Stimulated activated CD4-positive, alpha-beta T cell treated with anti-CD3 and anti-CD28 coated beads, Interleukin-4, amount 100 ng/mL, for 24 hours (primary cell): ENCODE results near the gene POLR3E.

Experiments
- DNase-seq: peaks from one replicate; pipeline ENCODE4 v3.0.0-alpha.2; 2020

POLR3E gene

DNA sequence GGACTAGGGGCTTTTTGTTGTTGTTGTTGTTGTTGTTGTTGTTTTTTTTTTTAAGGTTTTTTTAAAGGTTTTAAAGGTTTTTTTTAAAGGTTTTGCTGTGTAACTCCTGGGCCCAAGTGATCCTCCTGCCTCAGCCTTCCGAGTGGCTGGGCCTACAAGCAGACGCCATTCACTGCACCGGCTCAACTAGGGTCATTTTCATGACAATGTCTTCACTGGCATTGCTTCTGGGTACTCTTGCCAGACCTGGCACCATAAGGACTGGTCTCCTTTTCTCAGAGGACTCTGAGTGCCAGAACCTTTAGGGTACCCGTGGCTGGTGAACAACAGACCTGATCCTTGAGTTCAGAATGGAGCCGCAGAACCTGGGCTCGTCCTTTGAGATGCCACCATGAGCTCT lies 20.4 kb downstream of the POLR3E start:
- DNase-seq = no peak

DNA sequence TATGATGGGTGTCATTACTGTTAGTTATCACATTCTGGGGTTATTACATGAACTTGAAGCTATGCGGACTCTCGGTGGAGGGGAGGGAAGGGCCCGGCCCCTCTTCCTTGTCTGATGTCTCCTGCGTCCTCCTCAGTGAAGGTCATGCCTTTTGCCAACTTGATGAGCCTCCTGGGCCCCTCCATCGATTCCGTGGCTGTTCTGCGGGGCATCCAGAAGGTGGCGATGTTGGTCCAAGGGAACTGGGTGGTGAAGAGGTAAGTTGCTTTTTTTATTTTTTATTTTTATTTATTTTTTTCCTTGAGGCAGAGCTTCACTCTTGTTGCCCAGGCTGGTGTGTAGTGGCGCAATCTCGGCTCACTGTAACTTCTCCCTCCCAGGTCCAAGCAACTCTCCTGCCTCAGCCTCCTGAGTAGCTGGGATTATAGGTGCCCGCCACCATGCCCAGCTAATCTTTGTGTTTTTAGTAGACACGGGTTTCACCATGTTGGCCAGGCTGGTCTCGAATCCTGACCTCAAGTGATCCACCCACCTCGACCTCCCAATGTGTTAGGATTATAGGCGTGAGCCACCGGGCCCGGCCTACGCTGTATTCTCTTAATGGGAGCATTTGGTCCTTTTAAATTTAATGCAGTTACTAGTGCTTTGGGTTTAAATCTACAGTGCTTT lies 21.6 kb downstream of the POLR3E start:
- peak; percentile 68 for DNase-seq

- DNase-seq = no peak
Measured at GRCh38 chr16:22320572-22321339, 23.5 kb downstream of the POLR3E start.

DNA sequence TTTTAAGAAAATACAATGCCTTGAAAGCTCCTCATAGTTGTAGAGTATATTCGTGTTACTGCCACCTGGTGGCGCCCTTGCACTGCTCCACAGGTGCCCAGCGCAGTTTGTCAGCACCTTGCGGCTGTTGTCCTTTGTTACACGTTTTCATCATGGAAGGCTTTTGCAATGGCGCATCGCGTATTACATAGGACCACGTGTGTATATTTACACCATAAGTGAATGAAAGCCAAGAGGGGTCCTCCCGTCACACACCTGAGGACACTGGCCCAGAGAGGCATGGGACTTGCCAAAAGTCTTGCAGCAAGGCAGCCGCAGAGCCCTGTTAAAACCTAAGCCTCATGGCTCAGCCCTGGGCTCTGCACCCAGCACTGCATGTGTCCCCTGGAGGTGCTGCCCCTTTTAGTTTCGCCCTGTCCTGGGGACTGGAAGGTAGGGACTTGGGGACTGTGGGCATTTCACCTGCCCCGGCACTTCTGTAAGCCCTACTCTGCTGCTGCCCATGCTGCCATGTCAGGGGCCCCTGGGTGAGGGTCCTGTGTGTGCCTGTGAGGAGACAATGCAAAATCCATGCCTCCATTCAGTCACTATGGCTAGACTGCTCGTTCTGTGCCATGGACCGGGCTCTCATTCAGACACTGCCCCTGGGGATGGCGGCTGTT lies 24.3 kb downstream of the POLR3E start:
- DNase-seq = peak; percentile 72

GRCh38 chr16:22322021-22322471 lies 24.8 kb downstream of the POLR3E start:
- DNase-seq = no peak

- no peak for DNase-seq
Measured at GRCh38 chr16:22322741-22323140, 25.5 kb downstream of the POLR3E start.

DNA sequence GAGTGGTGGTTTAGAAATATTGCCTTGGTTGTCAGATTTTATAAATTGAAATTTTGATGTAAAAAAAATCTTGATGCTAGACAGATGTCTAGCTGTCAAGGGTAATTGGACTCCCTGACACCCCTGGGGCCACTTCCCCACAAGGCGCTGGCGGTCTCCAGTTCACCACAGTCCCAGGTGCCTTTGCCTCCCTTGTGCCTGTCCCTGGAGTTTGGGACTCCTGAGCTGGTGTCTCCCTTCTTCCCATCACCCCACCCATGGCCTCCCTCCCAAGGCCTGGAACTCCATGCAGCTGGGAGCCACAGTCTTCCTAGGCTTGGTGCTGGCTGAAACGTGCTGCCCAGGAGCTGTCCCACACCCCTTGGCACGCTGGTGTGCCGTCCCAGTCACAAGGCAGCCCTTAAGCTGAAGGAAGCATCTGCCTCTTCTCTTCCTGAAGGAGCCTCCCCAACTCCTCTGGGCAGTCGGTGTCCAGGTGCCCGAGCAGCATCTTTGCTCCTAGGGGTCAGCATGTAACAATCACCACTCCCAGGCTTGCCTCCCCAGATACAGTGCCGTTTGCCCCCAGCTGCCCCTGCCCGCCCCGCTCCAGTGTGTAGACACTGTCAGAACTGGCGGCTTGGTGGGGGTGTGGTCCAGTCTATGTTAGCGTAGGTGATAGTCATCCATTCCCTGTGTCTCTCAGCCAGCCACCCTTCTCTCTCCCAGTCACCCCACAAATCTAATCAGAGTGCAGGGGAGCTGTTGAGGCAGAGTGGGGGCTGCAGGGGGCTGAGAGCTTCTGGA lies 26.2 kb downstream of the POLR3E start:
- no peak for DNase-seq

- DNase-seq = no peak
Measured at GRCh38 chr16:22323959-22324786, 27.0 kb downstream of the POLR3E start.

DNA sequence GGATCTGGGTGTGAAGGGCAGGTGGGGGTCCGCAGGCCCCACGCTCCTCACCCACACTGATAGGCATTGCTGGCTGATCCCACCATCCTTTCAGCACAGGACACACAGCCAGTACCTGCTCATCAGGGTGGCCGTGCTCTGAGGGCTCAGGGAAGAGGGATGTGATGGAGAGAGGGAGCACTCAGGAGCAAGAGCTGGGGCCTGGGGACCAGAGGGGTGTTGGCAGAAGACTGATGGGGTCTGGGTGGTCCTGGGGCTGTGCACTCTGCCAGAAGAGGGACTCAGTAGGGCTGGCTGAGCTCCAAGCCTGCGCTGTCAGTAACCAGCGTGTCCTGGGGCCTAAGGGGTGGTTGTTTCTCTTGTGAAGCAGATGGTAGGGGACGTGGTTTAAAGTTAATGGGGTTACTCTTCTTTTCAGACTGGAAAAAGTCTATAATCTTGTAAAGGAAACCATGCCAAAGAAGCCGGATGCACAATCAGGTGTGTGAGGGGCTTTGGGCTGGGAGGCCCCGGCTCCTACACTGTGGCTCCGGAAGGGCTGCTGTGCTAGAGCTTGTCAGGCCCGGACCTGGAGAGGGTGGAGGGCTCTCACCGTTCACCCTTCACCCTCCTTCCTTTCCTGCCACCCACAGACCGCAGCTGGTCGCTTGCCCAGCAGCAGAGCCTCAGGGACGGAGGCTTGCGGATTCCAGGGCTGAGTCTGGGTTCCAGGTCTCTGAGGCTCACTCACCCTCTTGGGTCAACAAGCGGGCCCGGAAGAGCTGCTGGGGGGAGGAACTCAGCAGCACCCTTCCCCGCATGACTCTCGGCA lies 27.8 kb downstream of the POLR3E start:
- no peak for DNase-seq

GRCh38 chr16:22325598-22326368 lies 28.6 kb downstream of the POLR3E start:
- no peak for DNase-seq

GRCh38 chr16:22326369-22326652 lies 29.1 kb downstream of the POLR3E start:
- DNase-seq = no peak

DNA sequence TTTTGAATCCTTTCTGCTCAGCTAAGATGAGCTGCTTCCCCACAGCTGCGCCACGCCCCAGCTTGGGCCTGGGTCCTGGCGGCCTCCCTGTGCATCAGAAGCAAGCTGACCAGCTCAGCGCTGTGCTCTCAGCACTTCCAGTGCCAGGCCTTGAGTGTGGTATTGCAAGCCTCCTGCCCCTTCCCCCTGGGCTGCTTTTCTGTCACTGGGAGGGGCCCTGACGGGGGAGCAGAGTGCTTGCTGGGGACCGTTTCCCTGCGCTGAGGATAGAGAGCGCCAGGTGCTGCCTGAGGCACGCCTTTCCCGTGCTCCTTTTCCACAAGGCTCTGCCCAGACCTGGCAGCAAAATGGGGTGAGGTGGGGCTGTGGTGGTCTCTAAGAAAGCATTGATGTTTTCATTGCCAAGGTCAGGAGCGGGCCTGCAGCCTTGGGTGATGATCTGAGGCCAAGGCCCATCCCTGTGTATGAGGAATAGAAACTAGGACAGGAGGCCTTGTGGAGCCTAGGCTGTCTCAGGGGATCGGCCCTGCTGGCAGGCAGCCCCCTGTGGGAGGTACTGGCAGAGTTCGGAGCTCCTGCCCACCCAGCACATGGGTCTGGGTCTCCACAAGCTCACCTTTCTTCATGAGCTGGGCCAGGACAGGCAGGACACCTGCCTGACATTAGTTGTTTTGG lies 29.7 kb downstream of the POLR3E start:
- DNase-seq = no peak

- no peak for DNase-seq
Measured at GRCh38 chr16:22327446-22327775, 30.2 kb downstream of the POLR3E start.

DNA sequence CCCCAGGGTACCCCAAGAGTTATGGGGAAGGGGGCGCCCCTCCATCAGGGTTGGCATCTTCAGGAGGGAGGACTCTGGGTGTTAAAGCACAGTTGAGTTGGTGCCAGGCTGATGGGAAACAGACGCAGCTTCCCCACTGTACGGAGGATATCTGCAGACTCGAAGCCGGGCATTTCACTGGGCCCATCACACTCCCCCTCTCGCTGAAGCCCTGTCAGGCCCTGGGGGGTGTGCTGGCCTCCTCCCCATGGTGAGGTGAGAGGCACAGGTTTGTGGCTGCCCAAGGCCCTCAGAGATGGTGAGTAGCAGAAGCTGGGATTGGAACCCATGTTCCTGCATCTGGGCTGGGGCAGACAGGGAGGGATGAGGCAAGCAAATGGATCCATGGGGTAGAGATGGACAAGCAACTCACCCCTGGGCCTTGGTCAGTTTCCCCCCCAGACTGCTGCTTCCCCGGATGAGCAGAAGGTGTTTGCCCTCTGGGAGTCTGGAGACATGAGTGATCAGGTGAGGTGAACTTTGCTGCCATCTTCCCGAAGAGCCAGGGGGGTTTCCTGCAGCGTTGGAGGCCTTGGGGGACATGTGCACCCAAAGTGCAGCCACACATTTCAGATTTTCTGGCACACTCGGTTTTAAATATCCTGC lies 31.0 kb downstream of the POLR3E start:
- DNase-seq = no peak

GRCh38 chr16:22329199-22329695 lies 32.0 kb downstream of the POLR3E start:
- no peak for DNase-seq

DNA sequence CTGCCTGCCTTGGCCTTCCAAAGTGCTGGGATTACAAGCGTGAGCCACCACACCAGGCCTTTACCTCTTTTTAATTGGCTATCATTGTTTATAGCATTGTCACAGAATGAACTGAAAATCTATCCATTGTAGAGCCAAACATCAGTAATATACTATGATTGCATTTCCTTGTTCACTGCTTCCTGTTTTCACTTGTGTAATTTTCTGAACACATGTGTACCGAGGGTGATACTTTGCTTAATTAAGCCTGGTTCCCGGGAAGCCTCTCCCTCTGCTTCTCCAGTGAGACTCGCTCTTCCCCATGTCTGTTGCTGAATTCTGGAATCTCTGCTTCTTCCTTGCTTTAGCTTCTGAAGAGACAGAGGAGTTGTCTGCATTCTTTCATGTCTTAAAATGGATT lies 33.1 kb downstream of the POLR3E start:
- DNase-seq = no peak

DNA sequence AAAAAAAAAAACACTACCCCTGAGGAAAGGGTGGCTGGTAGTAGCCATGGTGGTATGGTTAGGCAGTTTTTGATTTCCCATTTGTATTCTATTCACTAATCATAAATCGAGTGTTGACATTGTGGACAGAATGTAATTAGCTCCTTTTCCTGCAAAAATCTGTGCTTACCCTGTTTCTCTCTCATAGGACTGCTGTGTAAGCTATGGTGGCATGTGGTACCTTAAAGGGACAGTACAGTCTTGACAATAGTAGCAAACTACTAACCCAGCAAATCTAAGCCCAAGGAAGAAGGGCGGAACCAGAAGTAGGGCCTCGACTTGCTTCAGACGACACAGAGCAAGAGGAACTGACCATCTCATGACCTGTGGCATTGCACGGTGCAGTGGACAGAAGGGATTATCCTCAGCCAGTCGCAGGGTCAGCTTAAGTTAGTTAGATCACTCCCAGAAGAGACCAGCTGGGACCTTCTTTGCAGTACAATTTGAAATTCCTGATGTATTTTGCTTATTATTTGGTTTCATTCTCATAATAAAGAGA lies 36.3 kb downstream of the POLR3E start:
- no peak for DNase-seq

DNA sequence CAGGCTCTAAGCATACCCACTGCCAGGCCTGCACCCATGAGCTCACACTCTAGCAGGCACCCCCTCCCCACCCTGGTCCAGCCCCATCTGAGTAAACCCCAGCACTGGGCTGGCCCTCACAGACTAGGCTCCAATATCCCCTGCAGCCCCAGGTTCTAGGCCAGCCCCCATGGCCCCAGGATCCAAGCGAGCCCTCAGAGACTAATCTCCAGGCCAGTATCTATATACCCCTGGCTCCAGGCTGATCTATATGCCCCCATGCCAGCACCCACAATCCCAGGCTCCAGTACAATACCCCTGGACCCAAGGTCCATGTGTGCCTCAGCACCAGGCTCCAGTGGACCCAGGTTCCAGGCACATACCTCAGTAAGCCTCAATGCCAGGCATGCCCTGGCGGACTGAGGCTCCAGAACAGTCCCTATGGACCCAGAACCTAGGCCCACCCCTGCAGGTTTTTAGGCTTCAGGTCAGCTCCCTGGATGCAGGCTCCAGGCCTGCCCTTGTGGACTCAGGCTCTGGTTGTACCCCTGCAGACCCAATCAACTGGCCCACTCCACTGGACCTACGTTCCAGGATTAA lies 38.5 kb downstream of the POLR3E start:
- no peak for DNase-seq

DNA sequence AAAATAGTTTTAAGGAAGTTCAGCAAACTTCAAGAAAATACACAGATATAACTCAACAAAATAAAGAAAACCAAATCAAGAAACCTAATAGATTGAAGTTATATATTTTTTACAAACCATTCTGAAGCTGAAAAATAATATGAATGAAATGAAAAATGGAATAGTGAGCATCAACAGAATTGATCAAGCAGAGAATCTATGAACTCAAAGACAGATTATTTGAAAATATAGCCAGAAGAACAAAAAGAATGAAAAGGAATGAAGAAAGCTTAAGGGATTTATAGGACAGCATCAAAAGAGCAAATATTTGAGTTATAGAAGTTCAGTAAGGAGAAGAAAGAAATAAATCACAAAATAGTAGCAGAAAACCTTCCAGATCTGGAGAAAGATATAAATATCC lies 39.4 kb downstream of the POLR3E start:
- no peak for DNase-seq
